GM06990 (cell line): ENCODE results near the gene ROMO1.
"Not testable (repeated sequence)": the region's sequence is repeated elsewhere in the genome, so short reads cannot be mapped to it uniquely, and the experiment has no call there.

Experiments used
- DNase-seq: peaks from one replicate; pipeline ENCODE4 v3.0.0-alpha.2; 2011; ENCODE audit not compliant: insufficient read length; ENCODE audit errors: extremely low read depth
- H3K27me3 ChIP-seq: replicated peaks from 2 replicates; pipeline ENCODE4 v1.6.0; 2011; ENCODE audit warnings: low read length; ENCODE audit not compliant: control insufficient read depth, insufficient read depth
- H3K36me3 ChIP-seq: 2 replicates; pipeline ENCODE4 v1.5.1; 2011; ENCODE audit warnings: low read length; ENCODE audit not compliant: control insufficient read depth, insufficient read depth
- H3K4me3 ChIP-seq: replicated peaks from 2 replicates; pipeline ENCODE4 v1.5.1; 2011; ENCODE audit warnings: low read depth, mild to moderate bottlenecking, control low read depth, low read length
- TF ChIP-seq, protein P1 (sequence below): IDR thresholded peaks from 2 replicates; pipeline ENCODE4 v1.5.1; 2011; ENCODE audit warnings: low read length, control low read depth, mild to moderate bottlenecking, inconsistent platforms; ENCODE audit not compliant: insufficient read depth, poor library complexity, severe bottlenecking

The ROMO1 gene

GRCh38 chr20:35716330-35716729 is 17.1 kb downstream of the ROMO1 start:
- TF ChIP-seq, protein P1, sequence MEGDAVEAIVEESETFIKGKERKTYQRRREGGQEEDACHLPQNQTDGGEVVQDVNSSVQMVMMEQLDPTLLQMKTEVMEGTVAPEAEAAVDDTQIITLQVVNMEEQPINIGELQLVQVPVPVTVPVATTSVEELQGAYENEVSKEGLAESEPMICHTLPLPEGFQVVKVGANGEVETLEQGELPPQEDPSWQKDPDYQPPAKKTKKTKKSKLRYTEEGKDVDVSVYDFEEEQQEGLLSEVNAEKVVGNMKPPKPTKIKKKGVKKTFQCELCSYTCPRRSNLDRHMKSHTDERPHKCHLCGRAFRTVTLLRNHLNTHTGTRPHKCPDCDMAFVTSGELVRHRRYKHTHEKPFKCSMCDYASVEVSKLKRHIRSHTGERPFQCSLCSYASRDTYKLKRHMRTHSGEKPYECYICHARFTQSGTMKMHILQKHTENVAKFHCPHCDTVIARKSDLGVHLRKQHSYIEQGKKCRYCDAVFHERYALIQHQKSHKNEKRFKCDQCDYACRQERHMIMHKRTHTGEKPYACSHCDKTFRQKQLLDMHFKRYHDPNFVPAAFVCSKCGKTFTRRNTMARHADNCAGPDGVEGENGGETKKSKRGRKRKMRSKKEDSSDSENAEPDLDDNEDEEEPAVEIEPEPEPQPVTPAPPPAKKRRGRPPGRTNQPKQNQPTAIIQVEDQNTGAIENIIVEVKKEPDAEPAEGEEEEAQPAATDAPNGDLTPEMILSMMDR = no peak
- Histone ChIP-seq H3K36me3 (peaks cover 32% of the 10 kb centered on the region), H3K4me3 (no peak overlapping the region), H3K27me3 (no peaks in the 10 kb centered on the region)
- no peak for DNase-seq

- not testable (repeated sequence) for H3K4me3 ChIP-seq, H3K27me3 ChIP-seq, DNase-seq
- peaks cover 36% of the 10 kb centered on the region for H3K36me3 ChIP-seq
Observed at GRCh38 chr20:35718321-35718720, 19.1 kb downstream of the ROMO1 start.

DNA sequence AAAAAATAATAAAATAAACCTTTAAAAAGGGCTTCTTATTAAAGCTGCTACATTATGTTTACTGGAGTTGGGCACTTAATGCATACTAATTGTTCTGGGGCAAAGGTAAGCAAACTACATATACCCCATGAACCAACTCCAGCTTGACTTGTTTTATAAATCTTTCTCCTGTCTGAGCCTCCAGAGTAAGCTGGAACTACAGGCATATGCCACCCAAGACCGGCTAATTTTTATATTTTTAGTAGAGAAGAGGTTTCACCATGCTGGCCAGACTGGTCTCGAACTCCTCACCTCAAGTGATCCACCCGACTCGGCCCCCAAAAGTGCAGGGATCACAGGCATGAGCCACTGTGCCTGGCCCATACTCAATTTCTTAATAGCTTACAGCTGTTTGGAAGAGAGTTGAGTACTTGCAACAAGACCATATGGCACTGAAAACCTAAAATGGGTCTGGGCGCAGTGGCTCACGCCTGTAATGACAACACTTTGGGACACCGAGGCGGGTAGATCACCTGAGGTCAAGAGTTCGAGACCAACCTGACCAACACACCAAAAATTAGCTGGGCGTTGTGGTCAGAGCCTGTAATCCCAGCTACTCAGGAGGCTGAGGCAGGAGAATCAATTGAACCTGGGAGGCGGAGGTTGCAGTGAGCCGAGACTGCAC is 19.9 kb downstream of the ROMO1 start:
- peaks cover 38% of the 10 kb centered on the region for H3K36me3 ChIP-seq
- H3K27me3 ChIP-seq = no peaks in the 10 kb centered on the region
- no peak overlapping the region for H3K4me3 ChIP-seq
- no peak for DNase-seq
- TF ChIP-seq, protein P1 = no peak

DNA sequence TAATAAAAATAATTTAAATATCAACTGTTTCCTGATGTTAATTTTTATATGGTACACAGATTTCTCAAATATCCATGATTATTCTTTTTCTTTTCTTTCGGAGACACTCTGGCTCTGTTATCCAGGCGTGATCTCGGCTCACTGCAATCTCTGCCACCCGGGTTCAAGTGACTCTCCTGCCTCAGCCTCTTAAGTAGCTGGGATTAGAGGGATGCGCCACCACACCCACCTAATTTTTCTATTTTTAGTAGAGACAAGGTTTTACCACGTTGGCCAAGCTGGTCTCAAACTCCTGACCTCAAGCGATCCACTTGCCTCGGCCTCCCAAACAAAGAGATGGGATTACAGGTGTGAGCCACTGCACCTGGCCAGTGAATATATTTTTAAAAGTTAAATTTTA is 20.5 kb downstream of the ROMO1 start:
- TF ChIP-seq, protein P1 = no peak
- no peak overlapping the region for H3K4me3 ChIP-seq
- no peaks in the 10 kb centered on the region for H3K27me3 ChIP-seq
- DNase-seq = no peak
- peaks cover 40% of the 10 kb centered on the region for H3K36me3 ChIP-seq

DNA sequence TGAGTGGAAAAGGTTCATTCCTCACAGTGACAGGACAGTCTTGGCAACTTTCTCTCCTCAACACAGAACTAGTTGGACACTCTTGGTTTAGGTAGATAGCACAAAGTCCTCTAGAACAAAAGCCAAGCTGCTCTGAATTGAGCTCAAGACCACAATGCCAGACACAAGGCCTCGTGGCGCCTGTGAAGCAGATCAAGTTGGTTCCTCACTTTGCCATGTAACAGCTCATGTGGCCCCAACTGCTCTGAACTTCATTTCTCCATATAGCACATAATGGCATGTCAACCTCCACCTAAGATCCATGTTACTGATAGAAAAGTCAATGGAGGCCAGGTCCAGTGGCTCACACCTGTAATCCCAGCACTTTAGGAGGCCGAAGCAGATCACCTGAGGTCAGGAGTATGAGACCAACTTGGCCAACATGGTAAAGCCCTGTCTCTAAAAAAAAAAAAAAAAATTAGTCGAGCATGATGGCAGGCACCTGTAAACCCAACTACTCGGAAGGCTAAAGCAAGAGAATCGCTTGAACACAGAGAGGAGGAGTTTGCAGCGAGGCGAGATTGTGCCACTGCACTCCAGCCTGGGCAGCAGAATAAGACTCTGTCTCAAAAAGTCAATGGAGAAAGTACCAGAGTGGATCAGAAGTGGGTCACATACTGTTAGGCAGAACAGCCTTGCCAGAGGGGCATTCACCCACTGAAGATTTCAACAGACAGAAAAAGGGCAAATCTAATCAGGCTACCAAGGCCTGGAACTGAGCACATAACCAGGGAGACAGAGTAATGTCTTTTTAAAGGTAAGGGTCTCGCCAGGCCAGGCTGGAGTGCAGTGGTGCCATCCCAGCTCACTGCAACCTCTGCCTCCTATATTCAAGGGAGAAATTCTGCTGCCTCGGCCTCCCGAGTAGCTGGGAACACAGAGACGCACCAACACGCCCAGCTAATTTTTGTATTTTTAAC is 21.2 kb downstream of the ROMO1 start:
- Histone ChIP-seq H3K4me3 (no peak overlapping the region), H3K27me3 (no peaks in the 10 kb centered on the region), H3K36me3 (peaks cover 44% of the 10 kb centered on the region)
- no peak for DNase-seq
- TF ChIP-seq, protein P1 = no peak

GRCh38 chr20:35721219-35721618 is 22.0 kb downstream of the ROMO1 start:
- Histone ChIP-seq H3K27me3 (no peaks in the 10 kb centered on the region), H3K36me3 (peaks cover 42% of the 10 kb centered on the region), H3K4me3 (no peak overlapping the region)
- TF ChIP-seq, protein P1 = no peak
- no peak for DNase-seq
